ENCODE measurements around the gene RCAN1. TPM values are rescaled to one million over a fixed set of nuclear protein-coding genes. Genes with fewer than 3 reads are reported as not detected.

Gene RCAN1
- total RNA-seq, 2 donors from 2014 or later = 11.7 to 13.3 TPM

DNA sequence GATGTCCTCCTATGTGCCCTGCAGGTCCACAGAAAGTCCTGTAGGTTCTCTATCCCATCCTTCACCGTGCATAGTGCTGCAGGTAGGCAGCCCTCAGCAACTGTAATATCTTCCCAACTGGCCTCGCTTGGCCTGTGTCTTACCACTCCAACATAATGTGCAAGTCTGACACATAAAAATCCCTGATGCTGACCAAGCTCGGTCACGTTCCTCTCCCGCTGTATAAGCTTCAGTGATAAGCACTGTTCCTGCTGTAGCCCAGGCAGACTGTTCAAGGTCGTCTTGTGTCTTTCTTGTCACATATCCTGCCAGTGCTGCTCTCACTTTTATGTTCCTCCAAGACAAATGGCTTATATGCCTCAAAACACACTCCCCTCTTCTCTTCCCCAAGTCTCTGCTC, 83.5 kb downstream of the RCAN1 start:
- no peak overlapping the region for H3K27ac Mint-ChIP-seq
- H3K27me3 Mint-ChIP-seq (ENCODE audit: low read depth) = no peaks in the 10 kb centered on the region
- H3K9me3 Mint-ChIP-seq = peaks cover 2 to 5% of the 10 kb centered on the region in 2 donors
- no peak for DNase-seq
- peaks cover 0 to 2% of the 10 kb centered on the region in 2 donors for H3K36me3 Mint-ChIP-seq (ENCODE audit: insufficient read depth in 2 of 2)
- ATAC-seq (replicated peaks in 1 of 2) = no peak
- H3K4me1 Mint-ChIP-seq (ENCODE audit: low read depth) = peaks cover 33% of the 10 kb centered on the region
- no peak overlapping the region for H3K4me3 Mint-ChIP-seq

- Mint-ChIP-seq H3K36me3 (ENCODE audit: insufficient read depth in 2 of 2) (peaks cover 0 to 2% of the 10 kb centered on the region in 2 donors), H3K4me1 (ENCODE audit: low read depth) (peaks cover 39% of the 10 kb centered on the region), H3K4me3 (no peak overlapping the region), H3K9me3 (peaks cover 2 to 5% of the 10 kb centered on the region in 2 donors), H3K27ac (no peak overlapping the region), H3K27me3 (ENCODE audit: low read depth) (no peaks in the 10 kb centered on the region)
- ATAC-seq (replicated peaks in 1 of 2) (no peak), DNase-seq (no peak)
Observed at GRCh38 chr21:34530261-34530660, 84.7 kb downstream of the RCAN1 start.

- DNase-seq (no peak), ATAC-seq (replicated peaks in 1 of 2) (no peak)
- Mint-ChIP-seq H3K4me3 (no peak overlapping the region), H3K36me3 (ENCODE audit: insufficient read depth in 2 of 2) (peaks cover 0 to 2% of the 10 kb centered on the region in 2 donors), H3K27me3 (ENCODE audit: low read depth) (no peaks in the 10 kb centered on the region), H3K9me3 (peaks cover 2 to 5% of the 10 kb centered on the region in 2 donors), H3K4me1 (ENCODE audit: low read depth) (peaks cover 37% of the 10 kb centered on the region), H3K27ac (no peak overlapping the region)
Observed at GRCh38 chr21:34528131-34528561, 86.8 kb downstream of the RCAN1 start.

DNA sequence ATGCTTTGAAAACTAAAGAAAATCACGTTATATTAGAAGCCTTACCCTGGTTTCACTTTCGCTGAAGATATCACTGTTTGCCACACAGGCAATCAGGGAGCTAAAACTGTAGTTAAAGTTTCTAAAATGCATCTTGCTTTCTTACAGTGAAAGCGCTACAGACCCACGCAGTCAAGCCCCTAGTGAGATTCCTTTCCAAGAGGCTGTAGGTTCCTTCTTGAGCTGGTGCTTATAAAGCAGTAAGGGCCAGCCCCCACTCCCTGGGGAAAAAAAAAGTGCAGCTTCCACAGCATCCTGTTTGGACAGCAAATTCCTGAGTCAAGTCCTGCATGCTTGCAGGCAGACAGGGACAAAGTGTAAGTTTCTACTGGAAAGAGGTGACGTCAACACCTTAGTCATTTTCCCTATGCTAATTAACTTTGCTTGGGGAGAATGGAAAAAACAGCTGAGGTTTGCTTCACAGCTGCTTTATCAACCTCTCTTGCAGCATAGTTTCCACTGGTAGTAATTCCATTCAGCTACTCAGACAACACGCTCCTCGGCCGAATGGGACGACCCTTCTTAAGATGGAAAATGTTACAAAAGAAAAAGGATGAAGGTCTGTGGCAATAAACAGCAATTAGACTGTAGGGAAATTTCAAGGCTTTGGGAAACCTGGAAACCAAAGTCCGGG, 88.2 kb downstream of the RCAN1 start:
- H3K9me3 Mint-ChIP-seq = peaks cover 2 to 5% of the 10 kb centered on the region in 2 donors
- ATAC-seq (replicated peaks in 1 of 2) (peak; percentile 86 to 87), DNase-seq (peak; percentile 38)
- H3K36me3 Mint-ChIP-seq (ENCODE audit: insufficient read depth in 2 of 2) = peaks cover 0 to 2% of the 10 kb centered on the region in 2 donors
- H3K27me3 Mint-ChIP-seq (ENCODE audit: low read depth) = no peaks in the 10 kb centered on the region
- H3K4me3 Mint-ChIP-seq = peak overlapping the region; percentile 52 to 66
- H3K4me1 Mint-ChIP-seq (ENCODE audit: low read depth) = peaks cover 37% of the 10 kb centered on the region
- H3K27ac Mint-ChIP-seq = peak overlapping the region; percentile 79

DNA sequence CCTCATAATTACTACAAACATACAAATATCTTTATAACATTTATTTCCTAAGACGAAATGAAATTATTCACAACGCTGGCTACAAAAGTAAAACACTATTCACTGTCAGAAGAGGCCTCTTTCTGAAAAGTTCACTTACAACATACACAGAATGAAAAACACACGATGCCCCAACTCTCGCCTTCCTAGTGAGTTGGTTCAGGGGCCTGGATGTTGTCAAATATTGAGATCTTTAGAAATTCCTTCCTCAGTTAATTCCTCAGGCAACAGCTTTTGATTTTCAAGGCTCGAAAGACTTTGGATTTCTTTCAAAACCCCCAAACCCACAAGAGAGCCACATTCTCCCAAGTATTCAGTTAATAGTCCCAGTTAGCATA, 88.7 kb downstream of the RCAN1 start:
- Mint-ChIP-seq H3K27ac (peak overlapping the region; percentile 79), H3K4me3 (peak overlapping the region; percentile 52 to 66), H3K36me3 (ENCODE audit: insufficient read depth in 2 of 2) (peaks cover 0 to 2% of the 10 kb centered on the region in 2 donors), H3K9me3 (peaks cover 2 to 5% of the 10 kb centered on the region in 2 donors), H3K4me1 (ENCODE audit: low read depth) (peaks cover 37% of the 10 kb centered on the region), H3K27me3 (ENCODE audit: low read depth) (no peaks in the 10 kb centered on the region)
- no peak for DNase-seq
- ATAC-seq (replicated peaks in 1 of 2) = no peak

DNA sequence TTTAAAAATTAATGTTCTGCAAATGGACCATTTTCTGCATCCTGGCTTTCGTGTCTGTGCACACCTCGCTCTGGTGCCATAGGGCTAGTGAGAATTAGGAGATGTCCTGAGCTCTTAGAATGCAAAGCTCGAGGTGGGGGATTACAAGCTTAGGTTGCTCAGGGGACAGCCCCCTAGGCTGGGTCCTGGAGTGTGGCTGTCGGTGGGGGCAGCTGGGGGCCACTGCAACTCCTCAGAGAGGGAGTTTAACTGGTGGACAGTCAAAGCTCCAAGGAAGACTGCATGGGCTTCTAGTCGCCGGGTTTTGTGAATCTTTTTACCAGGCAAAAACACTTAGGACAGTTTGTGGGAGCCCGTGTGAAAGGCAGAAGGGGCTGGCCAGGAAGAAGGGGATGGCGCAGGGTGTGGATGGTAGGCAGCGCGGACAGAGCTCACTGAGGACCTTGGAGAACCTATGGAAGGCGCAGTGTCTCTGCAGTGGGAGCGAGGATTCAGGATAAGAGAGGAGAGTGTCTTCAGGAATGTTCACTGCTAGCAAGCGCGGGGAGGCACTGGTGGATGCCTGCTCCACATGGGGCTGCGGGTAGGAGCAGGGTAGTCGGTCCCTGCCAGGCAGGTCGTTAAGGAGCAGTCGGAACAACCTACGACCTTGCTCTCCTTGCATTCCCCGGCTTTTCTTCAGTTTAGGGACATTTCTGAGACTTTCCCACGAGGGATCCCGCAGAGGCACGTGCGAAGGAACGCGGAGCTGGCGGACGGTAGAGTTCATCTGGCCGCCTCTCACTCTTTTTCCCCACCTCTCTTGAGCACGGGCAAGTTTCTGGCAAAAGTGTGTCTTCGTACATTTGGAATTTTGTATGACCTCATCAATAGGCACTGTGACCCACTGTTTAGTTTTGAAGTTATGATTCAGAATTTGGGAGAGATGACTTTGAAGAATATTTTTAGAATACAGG, 90.0 kb downstream of the RCAN1 start:
- no peaks in the 10 kb centered on the region for H3K36me3 Mint-ChIP-seq (ENCODE audit: insufficient read depth in 2 of 2)
- peaks cover 1 to 2% of the 10 kb centered on the region in 2 donors for H3K9me3 Mint-ChIP-seq
- DNase-seq (no peak), ATAC-seq (replicated peaks in 1 of 2) (no peak)
- no peaks in the 10 kb centered on the region for H3K27me3 Mint-ChIP-seq (ENCODE audit: low read depth)
- H3K4me3 Mint-ChIP-seq = peak overlapping the region in 1 of 2 donors; percentile 31
- H3K4me1 Mint-ChIP-seq (ENCODE audit: low read depth) = peaks cover 34% of the 10 kb centered on the region
- no peak overlapping the region for H3K27ac Mint-ChIP-seq

DNA sequence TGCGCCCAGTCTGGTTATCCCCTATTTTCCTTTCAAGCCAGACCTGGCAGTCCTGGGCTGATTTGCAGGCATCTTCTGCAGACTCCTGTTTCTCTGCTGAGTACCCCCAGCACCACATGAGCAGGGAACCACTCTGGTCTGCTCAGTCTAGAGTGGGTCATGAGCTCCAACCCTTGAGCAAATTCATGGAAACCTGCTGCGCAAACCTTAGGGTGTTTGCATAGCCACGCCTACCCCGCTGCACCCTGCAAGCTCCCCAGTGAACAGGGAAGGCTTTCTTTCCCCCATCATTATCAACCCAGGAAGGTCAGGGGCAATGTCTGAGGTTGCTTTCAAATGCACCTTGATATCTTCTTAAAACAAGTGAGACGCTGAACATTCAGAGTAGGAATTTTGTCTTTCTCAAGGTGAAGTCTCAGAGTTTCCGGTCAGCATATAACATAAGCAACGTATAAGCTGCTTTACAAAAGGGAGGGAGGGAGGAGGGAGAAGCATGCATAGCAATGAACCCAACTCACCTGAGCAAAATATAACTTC, 91.8 kb downstream of the RCAN1 start:
- H3K36me3 Mint-ChIP-seq (ENCODE audit: insufficient read depth in 2 of 2) = no peaks in the 10 kb centered on the region
- no peak for ATAC-seq (replicated peaks in 1 of 2)
- no peak overlapping the region for H3K27ac Mint-ChIP-seq
- no peaks in the 10 kb centered on the region for H3K27me3 Mint-ChIP-seq (ENCODE audit: low read depth)
- no peak for DNase-seq
- H3K4me1 Mint-ChIP-seq (ENCODE audit: low read depth) = peaks cover 33% of the 10 kb centered on the region
- H3K4me3 Mint-ChIP-seq = no peak overlapping the region
- H3K9me3 Mint-ChIP-seq = no peaks in the 10 kb centered on the region

- Mint-ChIP-seq H3K27ac (no peak overlapping the region), H3K36me3 (ENCODE audit: insufficient read depth in 2 of 2) (peaks cover 0 to 3% of the 10 kb centered on the region in 2 donors), H3K4me1 (ENCODE audit: low read depth) (peaks cover 33% of the 10 kb centered on the region), H3K27me3 (ENCODE audit: low read depth) (no peaks in the 10 kb centered on the region), H3K9me3 (no peaks in the 10 kb centered on the region), H3K4me3 (no peak overlapping the region)
- ATAC-seq (replicated peaks in 1 of 2) = no peak
- no peak for DNase-seq
Observed at GRCh38 chr21:34522284-34522683, 92.6 kb downstream of the RCAN1 start.

DNA sequence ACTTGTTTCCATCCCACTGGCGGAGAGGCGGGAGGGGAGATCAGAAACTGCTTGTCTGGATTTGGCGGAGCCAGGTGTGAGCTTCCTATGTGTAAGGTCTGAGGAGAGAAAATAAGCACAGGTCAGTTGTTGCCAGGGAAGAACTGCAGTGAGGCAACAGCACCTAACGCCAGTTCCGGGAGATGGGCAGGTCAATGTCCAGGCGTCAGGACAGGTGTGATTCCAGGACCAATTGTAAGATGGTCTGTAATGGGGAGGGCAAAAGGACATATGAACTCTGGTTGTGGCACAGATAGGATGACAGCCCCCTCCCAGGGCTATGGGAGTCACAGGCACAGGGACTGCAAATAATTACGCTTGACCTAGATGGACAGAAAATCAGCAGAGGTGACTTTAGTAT, 93.4 kb downstream of the RCAN1 start:
- peaks cover 33% of the 10 kb centered on the region for H3K4me1 Mint-ChIP-seq (ENCODE audit: low read depth)
- DNase-seq (no peak), ATAC-seq (replicated peaks in 1 of 2) (no peak)
- H3K27ac Mint-ChIP-seq = no peak overlapping the region
- no peak overlapping the region for H3K4me3 Mint-ChIP-seq
- H3K27me3 Mint-ChIP-seq (ENCODE audit: low read depth) = no peaks in the 10 kb centered on the region
- no peaks in the 10 kb centered on the region for H3K9me3 Mint-ChIP-seq
- peaks cover 0 to 3% of the 10 kb centered on the region in 2 donors for H3K36me3 Mint-ChIP-seq (ENCODE audit: insufficient read depth in 2 of 2)

DNA sequence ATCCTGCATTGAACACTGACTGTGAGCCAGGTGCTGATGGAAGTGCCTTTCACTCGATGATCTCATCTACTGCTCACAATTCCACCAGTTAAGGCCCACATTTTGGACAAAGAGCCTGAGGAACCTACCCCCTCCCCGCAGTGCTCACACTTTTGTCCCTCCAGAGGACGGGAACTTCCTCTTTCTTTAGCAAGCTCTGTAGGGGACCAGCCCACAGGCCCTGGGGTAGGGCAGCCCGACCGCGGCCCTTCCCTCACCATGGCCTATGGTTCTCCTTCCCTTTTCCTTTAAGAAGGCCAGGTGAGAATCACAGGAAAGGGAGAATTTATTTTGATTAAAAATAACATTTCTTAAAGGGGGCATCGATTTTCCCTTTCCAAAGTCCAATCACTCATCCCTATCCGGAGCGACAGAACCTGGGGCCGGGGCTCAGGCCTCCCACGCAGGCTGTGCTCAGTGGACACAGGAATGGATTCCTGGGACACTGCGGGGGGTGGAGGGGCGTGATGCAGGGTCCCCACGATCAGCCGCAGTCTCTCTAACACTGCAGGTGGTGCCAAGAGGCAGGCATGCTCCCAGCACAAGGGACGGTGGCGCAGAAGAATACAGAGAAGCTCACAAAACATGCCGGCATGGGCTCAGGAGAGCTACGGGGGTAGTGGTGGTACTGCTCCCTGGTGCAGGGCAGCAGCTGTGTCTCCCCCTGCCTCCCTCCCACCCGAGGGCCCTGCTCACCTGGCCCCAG, 94.0 kb downstream of the RCAN1 start:
- Mint-ChIP-seq H3K27ac (no peak overlapping the region), H3K4me1 (ENCODE audit: low read depth) (peaks cover 28% of the 10 kb centered on the region), H3K36me3 (ENCODE audit: insufficient read depth in 2 of 2) (peaks cover 0 to 3% of the 10 kb centered on the region in 2 donors)

GRCh38 chr21:34520281-34520680, 94.6 kb downstream of the RCAN1 start:
- Mint-ChIP-seq H3K4me3 (no peak overlapping the region), H3K27ac (no peak overlapping the region), H3K27me3 (ENCODE audit: low read depth) (no peaks in the 10 kb centered on the region), H3K36me3 (ENCODE audit: insufficient read depth in 2 of 2) (peaks cover 0 to 3% of the 10 kb centered on the region in 2 donors), H3K4me1 (ENCODE audit: low read depth) (peaks cover 27% of the 10 kb centered on the region), H3K9me3 (no peaks in the 10 kb centered on the region)
- ATAC-seq (replicated peaks in 1 of 2) (no peak), DNase-seq (no peak)

More for the DNA sequence above, 94.0 kb downstream of the RCAN1 start:
- ATAC-seq (replicated peaks in 1 of 2) = no peak
- no peak overlapping the region for H3K4me3 Mint-ChIP-seq
- no peak for DNase-seq
- no peaks in the 10 kb centered on the region for H3K9me3 Mint-ChIP-seq
- H3K27me3 Mint-ChIP-seq (ENCODE audit: low read depth) = no peaks in the 10 kb centered on the region

DNA sequence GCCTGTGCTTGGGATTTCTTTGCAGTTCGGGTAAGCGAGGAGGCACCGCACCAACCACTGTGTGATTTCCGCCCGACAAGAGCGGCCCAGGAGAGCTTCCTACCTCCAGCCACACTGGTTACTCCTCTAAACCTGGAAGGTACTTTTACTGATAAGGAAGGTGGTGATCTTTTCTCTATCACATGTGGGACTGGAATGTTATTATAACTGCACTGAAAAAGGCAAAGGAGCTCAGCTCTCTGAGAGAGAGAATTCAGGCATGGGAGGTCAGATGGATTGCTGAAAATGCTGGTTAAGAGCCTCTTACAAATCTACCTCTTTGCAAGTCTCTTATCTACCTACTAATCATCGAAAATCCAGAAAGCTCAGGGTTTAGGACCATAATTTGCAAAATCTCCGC, 95.2 kb downstream of the RCAN1 start:
- Mint-ChIP-seq H3K27me3 (ENCODE audit: low read depth) (no peaks in the 10 kb centered on the region), H3K9me3 (no peaks in the 10 kb centered on the region), H3K27ac (no peak overlapping the region), H3K4me3 (no peak overlapping the region), H3K36me3 (ENCODE audit: insufficient read depth in 2 of 2) (peaks cover 0 to 3% of the 10 kb centered on the region in 2 donors), H3K4me1 (ENCODE audit: low read depth) (peaks cover 21% of the 10 kb centered on the region)
- ATAC-seq (replicated peaks in 1 of 2) = no peak
- DNase-seq = no peak

Measured in activated T-cell treated with anti-CD3 and anti-CD28 coated beads, Interleukin-2, amount 50 U/mL, for 72 hours (primary cell).